A549 (cell line): ENCODE results near the gene AXL. TPM values are rescaled to one million over a fixed set of nuclear protein-coding genes. Genes with fewer than 3 reads are reported as not detected.

ENCODE experiments used
- ATAC-seq, 2 experiments: fragments of 200-7000 bp in 1 of 2; fragments of >200 bp in 1 of 2; cut with Nextera tagmentation in 1 of 2; cut with Tn5 transposase in 1 of 2; 3 replicates each; pipeline versions ENCODE4 v1.8.0 to v1.9.1; 2018 to 2020; ENCODE audit warnings: mild to moderate bottlenecking in 1 of 2, moderate library complexity in 1 of 2
- CTCF ChIA-PET: fragments of 300-600 bp; sonication (Branson Sonifier 250); formaldehyde crosslinking; extraction: SDS; loops from one replicate; lab custom pipeline; 2021; ENCODE audit warnings: antibody characterized with exemption, inconsistent platforms; lab: Yijun Ruan, JAX
- POLR2A ChIA-PET: fragments of 350-600 bp; formaldehyde crosslinking; extraction: SDS; loops from one replicate; lab custom pipeline; 2021; ENCODE audit warnings: antibody characterized with exemption, inconsistent platforms; lab: Yijun Ruan, JAX
- DNase-seq, 2 experiments: peaks; one replicate each; pipeline versions ENCODE4 v3.0.0 to v3.0.0-alpha.2; 2011 to 2016; ENCODE audit warnings: low read depth in 1 of 2, low spot score in 1 of 2
- FAIRE-seq: peaks from 2 replicates; lab custom pipeline; 2011; peaks lifted over from hg19 to GRCh38; lab: Jason Lieb, UNC
- H3K27ac ChIP-seq, 2 experiments: fragments of >200 bp; sonication (Bioruptor Twin); formaldehyde crosslinking; 3 replicates each; pipeline ENCODE4 v1.5.1; 2016 to 2017
- H3K4me1 ChIP-seq: fragments of >200 bp; sonication (Bioruptor Twin); formaldehyde crosslinking; 3 replicates; pipeline ENCODE4 v1.6.1; 2016
- H3K4me2 ChIP-seq: fragments of >200 bp; sonication (Bioruptor Twin); formaldehyde crosslinking; 3 replicates; pipeline ENCODE4 v1.6.1; 2016
- H3K4me3 ChIP-seq: fragments of >200 bp; sonication (Bioruptor Twin); formaldehyde crosslinking; 3 replicates; pipeline ENCODE4 v1.5.1; 2016
- H3K9me3 ChIP-seq: fragments of >200 bp; sonication (Bioruptor Twin); formaldehyde crosslinking; 3 replicates; pipeline ENCODE4 v1.6.1; 2016
- FOSL2 ChIP-seq, 2 experiments: fragments of 450-650 bp in 1 of 2; fragments of >200 bp in 1 of 2; sonication (Bioruptor Twin) in 1 of 2; formaldehyde crosslinking; IDR thresholded peaks; 2 replicates each; pipeline versions ENCODE4 v1.5.0 to v1.6.1; 2016 to 2020; ENCODE audit warnings: mild to moderate bottlenecking in 1 of 2, moderate library complexity in 1 of 2
- HOXA7 ChIP-seq: fragments of 250-450 bp; sonication (Bioruptor Pico); IDR thresholded peaks from 2 replicates; pipeline ENCODE4 v1.5.0; 2020; ENCODE audit warnings: mild to moderate bottlenecking, moderate library complexity
- JUN ChIP-seq, 2 experiments: fragments of >200 bp; sonication (Bioruptor Twin); formaldehyde crosslinking; IDR thresholded peaks; 2 replicates in 1 of 2; 3 replicates in 1 of 2; pipeline ENCODE4 v1.6.1; 2016 to 2017
- NFE2L2 ChIP-seq: fragments of 150-350 bp; conservative IDR thresholded peaks from 2 replicates; pipeline ENCODE4 v1.6.1; 2014; ENCODE audit warnings: low read length
- POLR2A ChIP-seq: IDR thresholded peaks from 2 replicates; pipeline ENCODE4 v1.6.1; 2012; ENCODE audit warnings: mild to moderate bottlenecking, low read length
- RARB ChIP-seq: fragments of 250-450 bp; sonication (Bioruptor Pico); IDR thresholded peaks from 2 replicates; pipeline ENCODE4 v1.8.0; 2021; ENCODE audit warnings: mild to moderate bottlenecking, moderate library complexity
- SMC3 ChIP-seq: fragments of >200 bp; sonication (Bioruptor Twin); formaldehyde crosslinking; IDR thresholded peaks from 3 replicates; pipeline ENCODE4 v1.6.1; 2018; ENCODE audit warnings: inconsistent platforms
- TP53 ChIP-seq: fragments of 250-450 bp; sonication (Bioruptor Pico); IDR thresholded peaks from 2 replicates; pipeline ENCODE4 v1.5.0; 2021; ENCODE audit warnings: mild to moderate bottlenecking, moderate library complexity
- ZNF302 ChIP-seq: fragments of 250-450 bp; sonication (Bioruptor Pico); IDR thresholded peaks from 2 replicates; pipeline ENCODE4 v1.9.0; 2021; ENCODE audit warnings: inconsistent platforms, mild to moderate bottlenecking, moderate library complexity
- WGBS: methylation state at CpG from one replicate; pipeline ENCODE4 v1.1.6; 2017; ENCODE audit errors: missing lambda C conversion rate; 5-methylcytosine and 5-hydroxymethylcytosine counted together
- polyA plus RNA-seq, 4 experiments: library from polyadenylated mRNA; depleted of rRNA in 3 of 4; stranded (reverse); fragments of >200 nt; fragmentation: RNase III in 1 of 4; extraction: RNeasy Plus Mini Kit Qiagen cat#74134 plus additional on column Dnase treatment in 1 of 4; gene quantifications; 2 replicates in 3 of 4; 3 replicates in 1 of 4; pipeline ENCODE4 v1.2.3, GENCODE V29; 2011 to 2017
- TF ChIP-seq, protein P1 (sequence below): fragments of >200 bp; sonication (Bioruptor Twin); formaldehyde crosslinking; IDR thresholded peaks from 3 replicates; pipeline ENCODE4 v1.5.1; 2016
- TF ChIP-seq, protein P2 (sequence below): fragments of 250-450 bp; sonication (Bioruptor Pico); IDR thresholded peaks from 2 replicates; pipeline ENCODE4 v1.5.0; 2020; ENCODE audit warnings: low read depth, mild to moderate bottlenecking, moderate library complexity
- TF ChIP-seq, protein P3 (sequence below): fragments of 450-650 bp; IDR thresholded peaks from 2 replicates; pipeline ENCODE4 v1.6.1; 2014; ENCODE audit warnings: antibody characterized with exemption
- TF ChIP-seq, protein P4 (sequence below): IDR thresholded peaks from 2 replicates; pipeline ENCODE4 v1.6.1; 2012
- TF ChIP-seq, protein P5 (sequence below): IDR thresholded peaks from 2 replicates; pipeline ENCODE4 v1.6.1; 2012; ENCODE audit warnings: low read depth, borderline replicate concordance
- TF ChIP-seq, protein P6 (sequence below): fragments of >200 bp; sonication (Bioruptor Twin); formaldehyde crosslinking; IDR thresholded peaks from 2 replicates; pipeline ENCODE4 v1.6.1; 2016

Gene AXL
- polyA plus RNA-seq, 2 of the 4 experiments (the other 2 are of a cell fraction) = 45.4 to 60.1 TPM

DNA sequence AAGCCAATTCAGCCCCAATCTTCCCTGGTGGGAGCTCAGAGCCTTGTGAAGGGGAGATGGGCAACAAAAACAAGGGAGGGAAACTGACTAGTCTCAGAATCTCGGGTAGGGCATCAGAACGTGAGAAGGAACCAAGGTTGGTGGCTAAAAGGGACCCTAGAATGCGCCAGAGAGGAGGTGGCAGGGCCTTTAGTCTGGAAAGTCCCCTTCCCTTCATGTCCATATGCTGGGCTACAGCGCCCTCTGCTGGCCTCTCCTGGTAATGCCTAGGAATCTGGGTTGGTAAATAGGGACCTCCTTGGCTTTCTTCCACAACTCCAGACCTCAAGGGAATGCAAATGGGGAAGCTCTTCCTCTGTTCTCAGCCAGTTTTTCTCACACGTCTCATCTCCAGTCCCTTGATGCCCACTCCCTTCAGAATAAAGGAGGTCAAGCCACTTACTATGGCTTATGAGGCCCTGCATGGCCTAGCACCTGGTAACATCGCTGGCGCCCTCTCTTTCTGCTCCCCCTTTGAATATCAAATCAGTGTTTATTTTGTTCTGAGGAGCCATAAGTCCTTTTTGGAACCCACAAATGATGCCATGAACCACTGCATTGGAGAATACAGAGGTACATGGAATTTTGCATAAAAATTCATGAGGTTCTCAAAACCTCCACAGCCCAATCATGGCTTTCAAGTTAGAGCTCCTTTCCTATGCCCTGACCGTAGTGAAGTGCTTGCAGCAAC is 89.6 kb downstream of the AXL start (continued):
- TF ChIP-seq JUN (IDR thresholded peaks at IDR 0.05) (peak; percentile 34 to 63; a peak in 3 of 5 replicates), TP53 (0 out of 2 replicates have a peak, but pooled peaks have one; percentile 11), RARB (CRISPR knock-in tag) (peak; percentile 60; the same call in 1 of the 2 replicates), SMC3 (peak; percentile 88), FOSL2 (IDR thresholded peaks at IDR 0.05) (no peak), FOSL2 (CRISPR knock-in tag; IDR thresholded peaks at IDR 0.05) (no peak), NFE2L2 (no peak), ZNF302 (CRISPR knock-in tag) (no peak)
- TF ChIP-seq, protein P1, sequence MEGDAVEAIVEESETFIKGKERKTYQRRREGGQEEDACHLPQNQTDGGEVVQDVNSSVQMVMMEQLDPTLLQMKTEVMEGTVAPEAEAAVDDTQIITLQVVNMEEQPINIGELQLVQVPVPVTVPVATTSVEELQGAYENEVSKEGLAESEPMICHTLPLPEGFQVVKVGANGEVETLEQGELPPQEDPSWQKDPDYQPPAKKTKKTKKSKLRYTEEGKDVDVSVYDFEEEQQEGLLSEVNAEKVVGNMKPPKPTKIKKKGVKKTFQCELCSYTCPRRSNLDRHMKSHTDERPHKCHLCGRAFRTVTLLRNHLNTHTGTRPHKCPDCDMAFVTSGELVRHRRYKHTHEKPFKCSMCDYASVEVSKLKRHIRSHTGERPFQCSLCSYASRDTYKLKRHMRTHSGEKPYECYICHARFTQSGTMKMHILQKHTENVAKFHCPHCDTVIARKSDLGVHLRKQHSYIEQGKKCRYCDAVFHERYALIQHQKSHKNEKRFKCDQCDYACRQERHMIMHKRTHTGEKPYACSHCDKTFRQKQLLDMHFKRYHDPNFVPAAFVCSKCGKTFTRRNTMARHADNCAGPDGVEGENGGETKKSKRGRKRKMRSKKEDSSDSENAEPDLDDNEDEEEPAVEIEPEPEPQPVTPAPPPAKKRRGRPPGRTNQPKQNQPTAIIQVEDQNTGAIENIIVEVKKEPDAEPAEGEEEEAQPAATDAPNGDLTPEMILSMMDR = peak; percentile 100
- TF ChIP-seq, protein P2, sequence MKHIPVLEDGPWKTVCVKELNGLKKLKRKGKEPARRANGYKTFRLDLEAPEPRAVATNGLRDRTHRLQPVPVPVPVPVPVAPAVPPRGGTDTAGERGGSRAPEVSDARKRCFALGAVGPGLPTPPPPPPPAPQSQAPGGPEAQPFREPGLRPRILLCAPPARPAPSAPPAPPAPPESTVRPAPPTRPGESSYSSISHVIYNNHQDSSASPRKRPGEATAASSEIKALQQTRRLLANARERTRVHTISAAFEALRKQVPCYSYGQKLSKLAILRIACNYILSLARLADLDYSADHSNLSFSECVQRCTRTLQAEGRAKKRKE (CRISPR knock-in tag) = no peak
- TF ChIP-seq, protein P3, sequence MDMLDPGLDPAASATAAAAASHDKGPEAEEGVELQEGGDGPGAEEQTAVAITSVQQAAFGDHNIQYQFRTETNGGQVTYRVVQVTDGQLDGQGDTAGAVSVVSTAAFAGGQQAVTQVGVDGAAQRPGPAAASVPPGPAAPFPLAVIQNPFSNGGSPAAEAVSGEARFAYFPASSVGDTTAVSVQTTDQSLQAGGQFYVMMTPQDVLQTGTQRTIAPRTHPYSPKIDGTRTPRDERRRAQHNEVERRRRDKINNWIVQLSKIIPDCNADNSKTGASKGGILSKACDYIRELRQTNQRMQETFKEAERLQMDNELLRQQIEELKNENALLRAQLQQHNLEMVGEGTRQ = no peak
- TF ChIP-seq, protein P4, sequence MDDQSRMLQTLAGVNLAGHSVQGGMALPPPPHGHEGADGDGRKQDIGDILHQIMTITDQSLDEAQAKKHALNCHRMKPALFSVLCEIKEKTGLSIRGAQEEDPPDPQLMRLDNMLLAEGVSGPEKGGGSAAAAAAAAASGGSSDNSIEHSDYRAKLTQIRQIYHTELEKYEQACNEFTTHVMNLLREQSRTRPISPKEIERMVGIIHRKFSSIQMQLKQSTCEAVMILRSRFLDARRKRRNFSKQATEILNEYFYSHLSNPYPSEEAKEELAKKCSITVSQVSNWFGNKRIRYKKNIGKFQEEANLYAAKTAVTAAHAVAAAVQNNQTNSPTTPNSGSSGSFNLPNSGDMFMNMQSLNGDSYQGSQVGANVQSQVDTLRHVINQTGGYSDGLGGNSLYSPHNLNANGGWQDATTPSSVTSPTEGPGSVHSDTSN = peak; percentile 10; the same call in 1 of the 2 replicates
- TF ChIP-seq, protein P5, sequence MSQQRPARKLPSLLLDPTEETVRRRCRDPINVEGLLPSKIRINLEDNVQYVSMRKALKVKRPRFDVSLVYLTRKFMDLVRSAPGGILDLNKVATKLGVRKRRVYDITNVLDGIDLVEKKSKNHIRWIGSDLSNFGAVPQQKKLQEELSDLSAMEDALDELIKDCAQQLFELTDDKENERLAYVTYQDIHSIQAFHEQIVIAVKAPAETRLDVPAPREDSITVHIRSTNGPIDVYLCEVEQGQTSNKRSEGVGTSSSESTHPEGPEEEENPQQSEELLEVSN = no peak
- TF ChIP-seq, all 56 proteins: peak for 11

DNA sequence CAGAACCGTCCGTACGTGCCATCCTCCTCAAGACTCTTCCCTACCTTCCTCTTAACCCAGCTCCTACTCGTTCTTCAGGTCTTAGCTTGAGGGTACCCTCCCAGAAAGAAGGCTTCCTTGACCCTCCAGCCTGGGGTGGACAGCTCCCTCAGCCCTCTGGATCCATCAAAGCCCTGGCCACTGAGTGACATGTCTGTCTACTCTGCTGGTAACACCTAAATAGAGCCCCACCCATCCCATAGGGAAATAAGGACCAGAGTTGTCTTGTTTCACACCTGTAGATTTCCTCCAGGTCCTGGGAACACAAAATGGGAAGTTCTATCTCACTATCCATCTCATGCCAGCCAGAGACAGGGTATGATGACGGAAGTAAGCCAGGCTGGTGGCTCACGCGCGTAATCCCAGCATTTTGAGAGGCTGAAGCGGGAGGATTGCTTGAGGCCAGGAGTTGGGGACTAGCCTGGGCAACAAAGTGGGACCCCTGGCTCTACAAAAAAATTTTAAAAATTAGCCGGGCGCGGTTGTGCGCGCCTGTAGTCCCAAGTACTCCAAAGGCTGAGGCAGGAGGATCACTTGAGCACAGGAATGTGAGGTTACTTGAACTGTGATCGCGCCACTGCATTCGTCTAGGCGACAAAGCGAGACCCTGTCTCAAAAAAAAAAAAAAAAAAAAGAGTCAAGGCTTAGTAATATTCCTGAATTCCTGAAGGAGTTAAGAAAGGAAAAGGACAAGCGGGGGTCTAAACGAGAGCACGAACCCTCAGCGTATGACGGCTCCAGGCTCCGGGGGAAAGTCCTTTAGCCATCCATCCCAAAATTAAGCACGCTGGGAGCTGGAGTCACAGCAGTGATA is 90.4 kb downstream of the AXL start:
- peak overlapping the region; percentile 89 for H3K4me2 ChIP-seq
- peak; percentile 21 to 41; a peak in 5 of 6 replicates for ATAC-seq
- no peak for DNase-seq
- no peaks in the 10 kb centered on the region for H3K9me3 ChIP-seq
- POLR2A ChIA-PET = interaction anchor here (0.7 to 4.4 kb wide), 13 partner anchors 10 to 131 kb away, joined by 3 to 28 read pairs (median 5); partner anchors contain the start of genes AXL, HNRNPUL1 and TGFB1
- TF ChIP-seq, protein P4 = peak; percentile 8; the same call in 1 of the 2 replicates
- TF ChIP-seq, protein P6, sequence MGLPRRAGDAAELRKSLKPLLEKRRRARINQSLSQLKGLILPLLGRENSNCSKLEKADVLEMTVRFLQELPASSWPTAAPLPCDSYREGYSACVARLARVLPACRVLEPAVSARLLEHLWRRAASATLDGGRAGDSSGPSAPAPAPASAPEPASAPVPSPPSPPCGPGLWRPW = no peak
- TF ChIP-seq POLR2A = no peak
- TF ChIP-seq HOXA7 (CRISPR knock-in tag) = 0 out of 2 replicates have a peak, but pooled peaks have one; percentile 35
- CTCF ChIA-PET = interaction anchor here (0.6 to 19.5 kb wide), 73 partner anchors 11 to 1153 kb away, joined by 3 to 598 read pairs (median 5); partner anchors contain the start of genes ACTMAP, AXL, B9D2 and CEACAM21
- FAIRE-seq = no peak
- peaks cover 24% of the 10 kb centered on the region for H3K4me1 ChIP-seq
- 30% methylated on average over 26 of the region's 26 CpGs for WGBS
- H3K27ac ChIP-seq = peak overlapping the region; percentile 91 to 92
- H3K4me3 ChIP-seq = peak overlapping the region; percentile 57
